A673 (cell line): Measurements from ENCODE around the gene GSE1.

Experiments used
- EZH2 ChIP-seq: fragments of 200-600 bp; sonication (generic); IDR thresholded peaks from 2 replicates; pipeline ENCODE4 v1.6.1; 2017; ENCODE audit warnings: borderline replicate concordance, low read depth, mild to moderate bottlenecking, mixed read lengths, antibody characterized with exemption, low read length; ENCODE audit not compliant: poor library complexity, severe bottlenecking
- TF ChIP-seq, protein P1 (sequence below): fragments of 300-800, 200-600 bp; sonication (generic); conservative IDR thresholded peaks from 2 replicates; pipeline ENCODE4 v1.5.1; 2017; ENCODE audit warnings: low read depth, mild to moderate bottlenecking, antibody characterized with exemption, low read length, moderate library complexity, mixed read lengths

DNA sequence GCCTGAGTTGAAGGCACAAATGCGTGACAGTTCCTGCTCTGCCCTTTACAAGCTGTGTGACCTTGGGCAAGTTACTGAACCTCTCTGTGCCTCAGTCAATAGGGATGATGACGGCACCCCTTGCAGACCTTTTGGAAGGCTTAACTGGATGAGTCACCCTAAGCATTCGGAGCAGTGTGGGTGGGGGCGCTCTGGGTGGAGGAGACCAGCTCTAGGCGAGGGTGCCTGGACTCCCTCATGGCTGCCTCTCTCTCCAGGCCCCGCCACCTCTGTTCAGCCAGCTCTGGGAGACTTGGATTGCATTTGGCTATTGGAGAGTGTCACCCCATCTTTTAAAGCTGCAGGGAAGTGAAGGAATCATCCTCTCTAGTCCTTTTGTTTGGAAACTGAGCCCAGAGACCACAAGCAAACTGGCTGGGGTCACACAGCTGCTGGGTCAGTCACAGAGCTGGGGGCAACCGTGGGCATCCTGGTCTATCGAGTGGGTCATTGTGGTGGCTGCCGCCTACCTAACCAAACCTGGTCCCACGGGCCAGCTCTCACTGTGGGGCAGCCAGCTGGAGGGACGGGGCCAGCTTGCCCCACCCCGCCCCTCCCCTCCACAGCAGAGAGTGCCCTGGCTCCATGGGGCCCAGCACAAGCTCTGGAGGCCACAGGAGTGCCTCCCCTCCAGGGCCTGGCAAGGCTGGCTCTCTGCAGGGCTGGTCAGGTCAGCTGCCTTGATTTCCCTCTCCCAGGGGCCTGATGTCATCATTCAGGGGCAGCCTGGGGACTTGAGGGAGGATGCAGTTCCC is 20.2 kb upstream of the GSE1 start:
- TF ChIP-seq, protein P1, sequence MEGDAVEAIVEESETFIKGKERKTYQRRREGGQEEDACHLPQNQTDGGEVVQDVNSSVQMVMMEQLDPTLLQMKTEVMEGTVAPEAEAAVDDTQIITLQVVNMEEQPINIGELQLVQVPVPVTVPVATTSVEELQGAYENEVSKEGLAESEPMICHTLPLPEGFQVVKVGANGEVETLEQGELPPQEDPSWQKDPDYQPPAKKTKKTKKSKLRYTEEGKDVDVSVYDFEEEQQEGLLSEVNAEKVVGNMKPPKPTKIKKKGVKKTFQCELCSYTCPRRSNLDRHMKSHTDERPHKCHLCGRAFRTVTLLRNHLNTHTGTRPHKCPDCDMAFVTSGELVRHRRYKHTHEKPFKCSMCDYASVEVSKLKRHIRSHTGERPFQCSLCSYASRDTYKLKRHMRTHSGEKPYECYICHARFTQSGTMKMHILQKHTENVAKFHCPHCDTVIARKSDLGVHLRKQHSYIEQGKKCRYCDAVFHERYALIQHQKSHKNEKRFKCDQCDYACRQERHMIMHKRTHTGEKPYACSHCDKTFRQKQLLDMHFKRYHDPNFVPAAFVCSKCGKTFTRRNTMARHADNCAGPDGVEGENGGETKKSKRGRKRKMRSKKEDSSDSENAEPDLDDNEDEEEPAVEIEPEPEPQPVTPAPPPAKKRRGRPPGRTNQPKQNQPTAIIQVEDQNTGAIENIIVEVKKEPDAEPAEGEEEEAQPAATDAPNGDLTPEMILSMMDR = no peak
- TF ChIP-seq EZH2 = no peak
